Pancreas (tissue), 10 donors: Measurements from ENCODE around the gene PRDM16. TPM values are rescaled to one million over a fixed set of nuclear protein-coding genes. Genes with fewer than 3 reads are reported as not detected.
A peak's percentile ranks its signal among the peaks of the same experiment; 100 is the strongest.

ENCODE experiments used
- ATAC-seq, 4 donors: fragments of 200-7000 bp; cut with Tn5 transposase; one replicate each; pipeline versions ENCODE4 v1.8.0 to v1.9.1; 2020; ENCODE audit warnings: mild to moderate bottlenecking in 4 of 4, moderate library complexity in 4 of 4
- DNase-seq, 6 donors: peaks; one replicate each; pipeline ENCODE4 v3.0.0-alpha.2; 2020
- FAIRE-seq: peaks from 2 replicates; lab custom pipeline; 2012; peaks lifted over from hg19 to GRCh38; lab: Jason Lieb, UNC
- H3K27ac ChIP-seq, 4 donors: fragments of 200-600 bp; sonication (generic); 1 replicate in 3 of 4; 2 replicates in 1 of 4; pipeline versions ENCODE4 v1.5.0 to v1.8.0; 2020
- H3K27me3 ChIP-seq, 4 donors: fragments of 200-600 bp; one replicate each; pipeline ENCODE4 v1.8.0; 2021
- H3K36me3 ChIP-seq, 3 donors: fragments of 200-600 bp; sonication (generic) in 1 of 3; one replicate each; pipeline versions ENCODE4 v1.5.0 to v1.8.0; 2020 to 2021
- H3K4me1 ChIP-seq, 3 donors: fragments of 200-600 bp; one replicate each; pipeline ENCODE4 v1.8.0; 2021
- H3K4me3 ChIP-seq, 4 donors: fragments of 200-600 bp; sonication (generic) in 2 of 4; one replicate each; pipeline versions ENCODE4 v1.5.0 to v1.8.0; 2020 to 2021
- H3K9me3 ChIP-seq, 4 donors: fragments of 200-600 bp; one replicate each; pipeline ENCODE4 v1.8.0; 2021
- CTCF ChIP-seq, 4 donors: fragments of 200-600 bp; sonication (generic) in 3 of 4; IDR thresholded peaks; one replicate each; pipeline versions ENCODE4 v1.5.0 to v1.8.0; 2021; ENCODE audit warnings: antibody characterized with exemption in 4 of 4
- WGBS, 2 donors: extraction: QIAGEN DNeasy Blood & Tissue Kit; methylation state at CpG; one replicate each; pipeline ENCODE4 v1.1.7; 2013; 5-methylcytosine and 5-hydroxymethylcytosine counted together
- intact Hi-C, 3 donors: fragments of 100-400 bp; cut with DNase I; formaldehyde crosslinking; loops; one replicate each; pipeline versions ENCODE4 v1.11.1 to v1.14.2; 2022
- polyA plus RNA-seq, 2 donors: library from polyadenylated mRNA; stranded (reverse); fragments of 200-250 nt; gene quantifications; one replicate each; pipeline ENCODE4 v1.2.3, GENCODE V29; 2013
- total RNA-seq, 6 donors: library from RNA; stranded (reverse); fragmentation: NEBNext Ultra II Directional in 4 of 6; extraction: Animal tissue kit (Norgen Biotek cat#: 25700) in 4 of 6; gene quantifications; one replicate each; pipeline versions ENCODE4 v1.2.1 to v1.2.4, GENCODE V29; 2021 to 2023
- donor health status: healthy with polysubstance abuse.
- donor health status: DM: no; HTN: no; CAD: no; lungs with moderate emphysema.
- donor health status: DM: no; HTN: no; CAD: no.
- donor health status: control.
- donor health status: control.
- donor health status: Bipolar disorder and iron deficiency.
- donor health status: DM: yes; HTN: yes; CAD: no.
- donor health status: DM: no; HTN: no; CAD: no.
- donor health status: DM: no; HTN: no; CAD: no.
- donor health status: DM: yes; HTN: yes; CAD: no.

PRDM16 gene
- total and polyA plus RNA-seq, 8 donors = 6.6 to 19.2 (median 14.9) TPM

GRCh38 chr1:3188150-3188971 lies 119.4 kb downstream of the PRDM16 start:
- WGBS, 2 donors = 21 to 22% methylated on average over 34 of the region's 34 CpGs
- intact Hi-C loops = loop anchor here in 1 of 3 donors (10.0 kb wide), 1 partner anchor 124 kb away; the partner anchor contains the start of gene PRDM16
- Histone ChIP-seq H3K36me3 (no peaks in the 10 kb centered on the region), H3K27me3 (no peaks in the 10 kb centered on the region), H3K4me1 (peaks cover 4 to 14% (median 13%) of the 10 kb centered on the region in 3 donors), H3K4me3 (peak overlapping the region in 2 of 4 donors; percentile 8 to 27), H3K27ac (peak overlapping the region; percentile 35 to 62 (median 55)), H3K9me3 (no peaks in the 10 kb centered on the region)
- ATAC-seq (peak; percentile 74 to 88 (median 80)), FAIRE-seq (no peak), DNase-seq (peak in 5 of 6 donors; percentile 55 to 77 (median 64))
- no peak for TF ChIP-seq CTCF (IDR thresholded peaks at IDR 0.05)

- Histone ChIP-seq H3K27ac (no peak overlapping the region), H3K36me3 (no peaks in the 10 kb centered on the region), H3K4me1 (peaks cover 4 to 14% (median 13%) of the 10 kb centered on the region in 3 donors), H3K9me3 (no peaks in the 10 kb centered on the region), H3K4me3 (no peak overlapping the region), H3K27me3 (no peaks in the 10 kb centered on the region)
- WGBS, 2 donors = 68 to 77% methylated on average over 32 of the region's 32 CpGs
- TF ChIP-seq CTCF (IDR thresholded peaks at IDR 0.05) = no peak
- DNase-seq = no peak
- intact Hi-C loops = no loop called here
- no peak for ATAC-seq
- no peak for FAIRE-seq
These were observed 121.4 kb downstream of the PRDM16 start for GRCh38 chr1:3190256-3191041.

GRCh38 chr1:3192361-3192760 lies 123.4 kb downstream of the PRDM16 start:
- H3K27me3 ChIP-seq = no peaks in the 10 kb centered on the region
- 60 to 64% methylated on average over 6 of the region's 6 CpGs for WGBS, 2 donors
- FAIRE-seq = no peak
- intact Hi-C loops = no loop called here
- no peak for DNase-seq
- H3K36me3 ChIP-seq = no peaks in the 10 kb centered on the region
- no peak overlapping the region for H3K27ac ChIP-seq
- H3K4me3 ChIP-seq = no peak overlapping the region
- no peak for TF ChIP-seq CTCF (IDR thresholded peaks at IDR 0.05)
- no peaks in the 10 kb centered on the region for H3K9me3 ChIP-seq
- peaks cover 4 to 13% (median 13%) of the 10 kb centered on the region in 3 donors for H3K4me1 ChIP-seq
- ATAC-seq = no peak

- Histone ChIP-seq H3K4me1 (peaks cover 4 to 11% (median 9%) of the 10 kb centered on the region in 3 donors), H3K36me3 (no peaks in the 10 kb centered on the region), H3K9me3 (no peaks in the 10 kb centered on the region), H3K4me3 (no peak overlapping the region), H3K27ac (no peak overlapping the region), H3K27me3 (no peaks in the 10 kb centered on the region)
- FAIRE-seq (no peak), ATAC-seq (no peak), DNase-seq (no peak)
- 94 to 95% methylated on average over 18 of the region's 18 CpGs for WGBS, 2 donors
- TF ChIP-seq CTCF (IDR thresholded peaks at IDR 0.05) = no peak
- intact Hi-C loops = no loop called here
These were observed 123.8 kb downstream of the PRDM16 start for GRCh38 chr1:3192825-3193224.
